GM23338 (cell line): ENCODE results near the gene FLNC. TPM values are rescaled to one million over a fixed set of nuclear protein-coding genes. Genes with fewer than 3 reads are reported as not detected.

ENCODE experiments used
- ATAC-seq: fragments of 200-7000 bp; cut with Tn5 transposase; 3 replicates; pipeline ENCODE4 v1.9.1; 2020
- DNase-seq: peaks from one replicate; pipeline ENCODE4 v3.0.0-alpha.2; 2015; ENCODE audit warnings: low spot score
- H2AFZ ChIP-seq: fragments of 200-600 bp; sonication (generic); 2 replicates; pipeline ENCODE4 v1.8.0; 2016; ENCODE audit warnings: antibody characterized with exemption, mild to moderate bottlenecking, moderate library complexity
- H3F3A ChIP-seq: fragments of 200-600 bp; sonication (generic); replicated peaks from 2 replicates; pipeline ENCODE4 v1.8.0; 2017; ENCODE audit warnings: antibody characterized with exemption, mixed run types, low read depth
- H3K27ac ChIP-seq: fragments of 200-600 bp; sonication (generic); 2 replicates; pipeline ENCODE4 v1.6.1; 2016; ENCODE audit warnings: low read depth
- H3K27me3 ChIP-seq: fragments of 200-600 bp; sonication (generic); 2 replicates; pipeline ENCODE4 v1.8.0; 2016; ENCODE audit warnings: mild to moderate bottlenecking, mixed run types, moderate library complexity; ENCODE audit not compliant: insufficient read depth
- H3K36me3 ChIP-seq: fragments of 200-600 bp; sonication (generic); 2 replicates; pipeline ENCODE4 v1.8.0; 2016; ENCODE audit warnings: mild to moderate bottlenecking; ENCODE audit not compliant: insufficient read depth
- H3K4me1 ChIP-seq: fragments of 200-600 bp; sonication (generic); 2 replicates; pipeline ENCODE4 v1.8.0; 2016; ENCODE audit warnings: mild to moderate bottlenecking, moderate library complexity; ENCODE audit not compliant: insufficient read depth
- H3K4me2 ChIP-seq: fragments of 200-600 bp; sonication (generic); 2 replicates; pipeline ENCODE4 v1.7.1; 2017; ENCODE audit warnings: mixed run types
- H3K4me3 ChIP-seq: fragments of 200-600 bp; sonication (generic); 2 replicates; pipeline ENCODE4 v1.6.1; 2016; ENCODE audit warnings: mixed run types
- H3K79me2 ChIP-seq: fragments of 200-600 bp; sonication (generic); replicated peaks from 2 replicates; pipeline ENCODE4 v1.8.0; 2017; ENCODE audit warnings: mild to moderate bottlenecking; ENCODE audit not compliant: insufficient read depth
- H3K9me2 ChIP-seq: fragments of 200-600 bp; sonication (generic); 2 replicates; pipeline ENCODE4 v1.8.0; 2017; ENCODE audit not compliant: insufficient read depth
- H4K20me1 ChIP-seq: fragments of 200-600 bp; sonication (generic); replicated peaks from 2 replicates; pipeline ENCODE4 v1.8.0; 2017; ENCODE audit warnings: mild to moderate bottlenecking; ENCODE audit not compliant: insufficient read depth
- H3K27ac Mint-ChIP-seq: 2 replicates; pipeline ENCODE4 v1.8.0; 2020; ENCODE audit warnings: inconsistent platforms, mild to moderate bottlenecking, moderate library complexity, mixed read lengths
- H3K27me3 Mint-ChIP-seq: 3 replicates; pipeline ENCODE4 v1.8.0; 2022; ENCODE audit warnings: low read depth, mild to moderate bottlenecking, moderate library complexity, mixed read lengths, inconsistent platforms; ENCODE audit not compliant: insufficient read depth, poor library complexity
- H3K36me3 Mint-ChIP-seq: 3 replicates; pipeline ENCODE4 v1.8.0; 2021; ENCODE audit warnings: low read depth, mild to moderate bottlenecking, inconsistent platforms, moderate library complexity, mixed read lengths
- H3K4me1 Mint-ChIP-seq: 3 replicates; pipeline ENCODE4 v1.8.0; 2020; ENCODE audit warnings: mild to moderate bottlenecking, inconsistent platforms, mixed read lengths
- H3K4me3 Mint-ChIP-seq: 3 replicates; pipeline ENCODE4 v1.8.0; 2021; ENCODE audit warnings: moderate library complexity, mild to moderate bottlenecking, inconsistent platforms, mixed read lengths
- H3K9me3 Mint-ChIP-seq: 3 replicates; pipeline ENCODE4 v1.8.0; 2020; ENCODE audit warnings: moderate library complexity, mild to moderate bottlenecking, inconsistent platforms, mixed read lengths
- CREB1 ChIP-seq: fragments of 250-450 bp; sonication (Bioruptor Pico); IDR thresholded peaks from 2 replicates; pipeline ENCODE4 v1.5.0; 2020; ENCODE audit warnings: low read depth, mild to moderate bottlenecking, moderate library complexity
- CTCF ChIP-seq, 2 experiments: fragments of 200-600 bp in 1 of 2; sonication (generic) in 1 of 2; conservative IDR thresholded peaks; 2 replicates each; pipeline versions ENCODE4 v1.5.1 to v1.6.1; 2016 to 2017; ENCODE audit warnings: antibody characterized with exemption in 2 of 2, low read depth in 2 of 2, mild to moderate bottlenecking in 2 of 2, moderate library complexity in 1 of 2
- ETS1 ChIP-seq: IDR thresholded peaks from 2 replicates; pipeline ENCODE4 v1.6.1; 2016; ENCODE audit warnings: antibody characterized with exemption
- EZH2 ChIP-seq: fragments of 200-600 bp; sonication (generic); IDR thresholded peaks from one replicate; pipeline ENCODE4 v1.8.0; 2017; ENCODE audit warnings: antibody characterized with exemption, mild to moderate bottlenecking, low read depth; ENCODE audit not compliant: unreplicated experiment
- EZH2phosphoT487 ChIP-seq: fragments of 200-600 bp; sonication (generic); IDR thresholded peaks from one replicate; pipeline ENCODE4 v1.8.1; 2018; ENCODE audit warnings: antibody characterized with exemption; ENCODE audit not compliant: unreplicated experiment
- JUNB ChIP-seq: IDR thresholded peaks from one replicate; pipeline ENCODE4 v1.6.1; 2016; ENCODE audit warnings: antibody characterized with exemption; ENCODE audit not compliant: unreplicated experiment
- NANOG ChIP-seq: IDR thresholded peaks from 2 replicates; pipeline ENCODE4 v1.6.1; 2016; ENCODE audit warnings: antibody characterized with exemption, borderline replicate concordance
- POLR2AphosphoS5 ChIP-seq: IDR thresholded peaks from 2 replicates; pipeline ENCODE4 v1.6.1; 2016; ENCODE audit warnings: antibody characterized with exemption, low read depth
- REST ChIP-seq: IDR thresholded peaks from one replicate; pipeline ENCODE4 v1.6.1; 2018; ENCODE audit warnings: antibody characterized with exemption; ENCODE audit not compliant: unreplicated experiment
- STAT1 ChIP-seq: IDR thresholded peaks from one replicate; pipeline ENCODE4 v1.6.1; 2016; ENCODE audit warnings: antibody characterized with exemption; ENCODE audit not compliant: unreplicated experiment
- ZNF114 ChIP-seq: fragments of 250-450 bp; sonication (Bioruptor Pico); IDR thresholded peaks from 2 replicates; pipeline ENCODE4 v1.5.0; 2020; ENCODE audit warnings: mild to moderate bottlenecking, moderate library complexity
- ZNF331 ChIP-seq: fragments of 250-450 bp; sonication (Bioruptor Pico); IDR thresholded peaks from 2 replicates; pipeline ENCODE4 v1.5.0; 2020; ENCODE audit warnings: low read depth, mild to moderate bottlenecking, moderate library complexity
- ZNF462 ChIP-seq: fragments of 250-450 bp; sonication (Bioruptor Pico); IDR thresholded peaks from 2 replicates; pipeline ENCODE4 v1.5.0; 2020; ENCODE audit warnings: mild to moderate bottlenecking, moderate library complexity
- polyA plus RNA-seq: library from polyadenylated mRNA; unstranded; fragments of >200 nt; fragmentation: Nextera tagmentation; extraction: Ambion mirVana; gene quantifications from 2 replicates; pipeline ENCODE4 v1.2.1, GENCODE V29; 2016
- total RNA-seq: library from RNA; depleted of rRNA; stranded (reverse); fragments of >200 nt; shearing (Covaris generic); gene quantifications from 2 replicates; pipeline ENCODE4 v1.2.3, GENCODE V29; 2014

FLNC gene
- total and polyA plus RNA-seq, 2 experiments from 2014 or later: 0.65 to 11.8 TPM

- no peak for ATAC-seq
- no peak overlapping the region for H3K4me2 ChIP-seq
- H3K9me2 ChIP-seq: no peaks in the 10 kb centered on the region
- H3K9me3 Mint-ChIP-seq: no peaks in the 10 kb centered on the region
- H3K27me3 Mint-ChIP-seq: peaks cover 19% of the 10 kb centered on the region
- no peak overlapping the region for H3K27ac ChIP-seq
- H3K36me3 ChIP-seq: no peaks in the 10 kb centered on the region
- no peaks in the 10 kb centered on the region; the same call in 2 of the 3 replicates for H3K4me1 Mint-ChIP-seq
- no peak for TF ChIP-seq JUNB
- TF ChIP-seq REST: no peak
- no peak for TF ChIP-seq EZH2phosphoT487
- no peak for TF ChIP-seq STAT1
- TF ChIP-seq ZNF114 (CRISPR knock-in tag): no peak
- TF ChIP-seq ZNF331 (CRISPR knock-in tag): no peak
- no peak for TF ChIP-seq POLR2AphosphoS5
- no peak for TF ChIP-seq ETS1
- no peak for TF ChIP-seq CREB1
- no peak for TF ChIP-seq CTCF (conservative IDR thresholded peaks at IDR 0.05; ENCODE audit: low read depth in 2 of 2)
- no peak for TF ChIP-seq NANOG
- TF ChIP-seq EZH2: no peak
- no peak for TF ChIP-seq ZNF462 (CRISPR knock-in tag)
- no peaks in the 10 kb centered on the region for H3F3A ChIP-seq
- DNase-seq: no peak
- no peak overlapping the region for H3K27ac Mint-ChIP-seq
- no peaks in the 10 kb centered on the region for H3K79me2 ChIP-seq
- peaks cover 4% of the 10 kb centered on the region; the same call in 1 of the 2 replicates for H3K4me1 ChIP-seq
- no peaks in the 10 kb centered on the region for H4K20me1 ChIP-seq
- H3K4me3 Mint-ChIP-seq: no peak overlapping the region
- H3K36me3 Mint-ChIP-seq: no peaks in the 10 kb centered on the region
- no peak overlapping the region for H3K4me3 ChIP-seq
- no peak overlapping the region for H2AFZ ChIP-seq
- H3K27me3 ChIP-seq: no peaks in the 10 kb centered on the region
These were observed 47.5 kb downstream of the FLNC start for GRCh38 chr7:128877756-128878120.
